AG08396 (cell line): ENCODE data around the gene DESI1.
"Not testable (repeated sequence)": the region's sequence is repeated elsewhere in the genome, so short reads cannot be mapped to it uniquely, and the experiment has no call there.

ENCODE experiments used
- DNase-seq: peaks from one replicate; pipeline ENCODE4 v3.0.0; 2012; ENCODE audit warnings: low spot score, mixed read lengths

The DESI1 gene

DNA sequence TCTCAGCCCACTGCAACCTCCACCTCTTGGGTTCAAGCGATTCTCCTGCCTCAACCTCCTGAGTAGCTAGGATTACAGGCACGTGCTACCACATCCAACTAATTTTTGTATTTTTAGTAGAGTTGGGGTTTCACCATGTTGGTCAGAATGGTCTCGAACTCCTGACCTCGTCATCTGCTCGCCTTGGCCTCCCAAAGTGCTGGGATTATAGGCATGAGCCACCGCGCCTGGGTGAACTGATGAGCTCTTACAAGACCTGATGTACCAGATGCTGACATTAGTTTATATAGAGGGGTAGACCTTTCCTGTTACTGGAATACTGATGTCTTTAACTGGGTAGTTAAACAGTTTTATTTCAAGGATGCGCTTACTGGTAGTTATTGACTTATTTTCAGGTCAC, 13.8 kb upstream of the DESI1 start:
- not testable (repeated sequence) for DNase-seq

DNA sequence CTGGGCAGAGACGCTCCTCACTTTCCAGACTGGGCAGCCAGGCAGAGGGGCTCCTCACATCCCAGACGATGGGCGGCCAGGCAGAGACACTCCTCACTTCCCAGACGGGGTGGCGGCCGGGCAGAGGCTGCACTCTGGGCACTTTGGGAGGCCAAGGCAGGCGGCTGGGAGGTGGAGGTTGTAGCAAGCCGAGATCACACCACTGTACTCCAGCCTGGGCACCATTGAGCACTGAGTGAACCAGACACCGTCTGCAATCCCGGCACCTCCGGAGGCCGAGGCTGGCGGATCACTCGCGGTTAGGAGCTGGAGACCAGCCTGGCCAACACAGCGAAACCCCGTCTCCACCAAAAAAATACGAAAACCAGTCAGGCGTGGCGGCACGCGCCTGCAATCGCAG, 10.8 kb upstream of the DESI1 start:
- not testable (repeated sequence) for DNase-seq

DNA sequence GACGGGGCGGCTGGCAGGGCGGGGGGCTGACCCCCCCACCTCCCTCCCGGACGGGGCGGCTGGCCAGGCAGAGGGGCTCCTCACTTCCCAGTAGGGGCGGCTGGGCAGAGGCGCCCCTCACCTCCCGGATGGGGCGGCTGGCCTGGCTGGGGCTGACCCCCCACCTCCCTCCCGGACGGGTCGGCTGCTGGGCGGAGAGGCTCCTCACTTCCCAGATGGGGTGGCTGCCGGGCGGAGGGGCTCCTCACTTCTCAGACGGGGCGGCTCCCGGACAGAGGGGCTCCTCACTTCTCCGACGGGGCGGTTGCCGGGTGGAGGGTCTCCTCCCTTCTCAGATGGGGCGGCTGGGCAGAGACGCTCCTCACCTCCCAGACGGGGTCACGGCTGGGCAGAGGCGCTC, 10.3 kb upstream of the DESI1 start:
- DNase-seq = not testable (repeated sequence)

- no peak for DNase-seq
These were observed 4.7 kb upstream of the DESI1 start for GRCh38 chr22:41625577-41625976.

DNA sequence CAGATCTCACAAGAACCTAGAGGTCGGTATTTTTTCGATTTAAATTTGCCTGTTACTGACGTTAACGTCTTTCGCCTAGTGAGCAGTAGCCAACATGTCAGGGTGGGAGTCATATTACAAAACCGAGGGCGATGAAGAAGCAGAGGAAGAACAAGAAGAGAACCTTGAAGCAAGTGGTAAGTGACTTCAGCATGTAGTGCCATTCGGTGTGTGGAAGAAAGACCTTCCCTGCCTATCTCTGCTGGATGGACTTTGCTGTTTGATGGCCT, 1.0 kb upstream of the DESI1 start:
- no peak for DNase-seq

DNA sequence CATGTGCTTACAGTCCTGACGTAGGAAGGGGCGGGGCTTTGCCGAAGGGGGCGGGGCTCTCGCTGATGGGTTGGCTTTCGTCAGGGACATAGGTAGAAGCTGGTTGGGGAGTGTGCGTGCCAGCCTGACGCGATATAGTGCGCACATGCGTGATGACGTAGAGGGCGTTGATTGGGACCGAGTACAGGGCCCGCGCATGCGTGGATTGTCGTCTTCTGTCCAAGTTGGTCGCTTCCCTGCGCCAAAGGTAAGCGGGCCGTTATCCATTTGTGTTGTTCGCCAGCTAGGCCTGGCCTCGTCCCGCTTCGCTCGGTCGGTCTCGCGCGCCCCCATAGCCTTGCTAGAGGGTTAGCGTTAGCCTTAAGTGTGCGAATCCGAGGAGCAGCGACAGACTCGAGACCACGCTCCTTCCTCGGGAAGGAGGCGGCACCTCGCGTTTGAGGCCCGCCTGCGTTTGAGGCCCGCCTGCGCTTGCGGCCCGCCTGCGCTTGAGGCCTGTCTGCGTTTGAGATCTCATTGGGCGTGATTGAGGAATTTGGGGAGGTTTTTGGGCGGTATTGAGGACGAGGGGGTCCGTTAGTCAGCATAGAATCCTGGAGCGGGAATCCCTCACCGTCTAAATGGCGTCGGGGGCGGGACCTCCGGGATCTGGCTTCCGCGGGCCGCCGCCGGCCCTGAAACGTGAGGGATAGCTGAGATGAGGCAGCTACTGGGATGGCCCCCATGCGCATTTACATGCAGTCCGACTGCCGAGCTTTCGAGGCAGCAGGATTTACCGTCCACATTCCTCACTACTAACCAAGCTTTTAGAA, 462 bp upstream of the DESI1 start, which contains the start of gene XRCC6:
XRCC6 (plus strand) TSS at position 197 of the 812 bp plus-strand sequence. CDS start 710 bp downstream, outside the sequence.
- DNase-seq = peak; percentile 100

- peak; percentile 20 for DNase-seq
These were observed 759 bp downstream of the DESI1 start for GRCh38 chr22:41619979-41620588.

- peak; percentile 15 for DNase-seq
These were observed 7.4 kb downstream of the DESI1 start for GRCh38 chr22:41613456-41613855.

DNA sequence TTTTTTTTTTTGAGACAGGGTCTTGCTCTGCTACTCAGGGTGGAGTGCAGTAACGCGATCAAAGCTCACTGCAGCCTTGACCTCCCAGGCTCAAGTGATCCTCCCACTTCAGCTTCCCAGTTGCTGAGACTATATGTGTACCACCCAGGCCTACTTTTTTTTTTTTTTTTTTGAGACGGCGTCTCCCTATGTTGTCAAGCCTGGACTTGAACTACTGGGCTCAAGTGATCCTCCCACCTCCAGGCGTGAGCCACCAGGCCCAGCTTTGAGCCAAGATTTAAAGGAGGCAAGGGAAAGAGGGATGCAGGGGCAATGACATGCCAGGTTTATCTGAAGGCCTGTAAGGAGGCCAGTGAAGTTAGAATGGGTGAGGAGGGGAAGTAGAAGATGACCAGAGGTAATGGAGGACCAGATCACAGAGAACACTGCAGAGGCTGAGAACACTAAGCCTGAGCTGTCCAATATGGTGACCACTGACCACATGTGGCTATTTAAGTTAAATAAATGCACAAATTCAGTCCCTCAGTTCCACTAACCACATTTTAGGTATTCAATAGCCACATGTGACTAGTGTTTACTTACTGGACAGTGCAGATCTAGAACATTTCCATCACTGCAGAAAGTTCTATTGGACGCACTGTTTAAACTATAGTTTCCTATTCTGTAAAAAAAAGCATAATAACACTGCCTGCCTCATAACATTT, 8.1 kb downstream of the DESI1 start:
- no peak for DNase-seq

DNA sequence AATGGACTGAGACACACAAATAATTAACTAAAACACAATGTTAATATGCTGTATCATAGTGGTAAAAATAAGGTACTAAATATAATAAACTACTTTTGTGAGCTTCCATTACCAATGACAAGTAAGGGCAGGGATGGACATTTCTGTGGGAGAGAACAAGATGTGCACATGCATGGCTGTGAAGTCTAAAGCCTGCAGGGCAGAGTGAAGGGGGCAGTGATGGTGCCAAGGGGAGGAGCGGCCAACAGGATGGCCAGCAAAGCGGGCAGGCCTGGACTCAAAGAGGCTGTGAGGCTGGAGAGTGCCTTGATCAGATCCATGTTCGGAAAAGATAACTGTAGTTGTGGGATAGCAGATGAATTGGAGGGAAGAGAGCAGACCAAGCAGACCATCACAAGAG, 12.5 kb downstream of the DESI1 start:
- no peak for DNase-seq

DNA sequence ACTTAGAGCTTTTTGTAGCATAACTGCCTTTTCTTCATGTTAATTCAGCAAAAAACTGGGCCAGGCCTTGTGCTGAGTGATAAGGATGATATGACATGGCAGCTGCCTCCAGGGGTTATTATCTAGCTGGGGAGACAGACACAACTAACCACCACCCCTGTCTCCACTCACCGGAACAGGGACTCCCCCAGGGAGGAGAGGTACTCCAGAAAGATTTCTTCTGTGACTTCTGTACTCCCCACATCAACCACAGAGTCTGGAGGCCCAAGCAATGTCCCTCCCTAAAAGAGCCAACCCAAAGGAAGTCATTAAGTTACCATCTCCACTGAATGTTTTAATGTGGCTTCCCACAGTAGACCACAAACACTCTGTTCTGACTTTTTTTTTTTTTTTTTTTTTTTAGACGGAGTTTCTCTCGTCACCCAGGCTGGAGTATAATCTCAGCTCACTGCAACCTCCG, 16.9 kb downstream of the DESI1 start:
- DNase-seq = no peak

- no peak for DNase-seq
These were observed 19.9 kb downstream of the DESI1 start for GRCh38 chr22:41600976-41601375.

- no peak for DNase-seq
These were observed 21.8 kb downstream of the DESI1 start for GRCh38 chr22:41598891-41599635.

DNA sequence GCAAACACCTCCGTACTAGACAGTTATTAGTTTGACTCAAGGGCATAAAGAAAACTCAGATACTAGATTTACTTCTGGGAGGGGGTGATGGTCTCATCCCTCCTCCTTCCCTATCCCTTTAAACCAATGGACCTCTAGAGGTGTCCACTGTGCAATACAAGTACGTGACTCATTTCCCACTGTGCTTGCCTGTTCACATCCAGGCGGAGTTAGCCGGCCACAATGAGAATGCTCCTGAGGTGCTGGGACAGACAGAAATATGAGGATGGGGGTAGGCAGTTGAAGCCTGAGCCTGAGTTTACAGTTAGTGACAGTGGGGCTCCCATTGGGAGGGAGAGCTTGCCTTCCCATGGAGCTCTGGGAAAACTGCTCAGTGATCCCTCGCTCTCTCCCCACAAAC, 22.8 kb downstream of the DESI1 start:
- peak; percentile 80 for DNase-seq

DNA sequence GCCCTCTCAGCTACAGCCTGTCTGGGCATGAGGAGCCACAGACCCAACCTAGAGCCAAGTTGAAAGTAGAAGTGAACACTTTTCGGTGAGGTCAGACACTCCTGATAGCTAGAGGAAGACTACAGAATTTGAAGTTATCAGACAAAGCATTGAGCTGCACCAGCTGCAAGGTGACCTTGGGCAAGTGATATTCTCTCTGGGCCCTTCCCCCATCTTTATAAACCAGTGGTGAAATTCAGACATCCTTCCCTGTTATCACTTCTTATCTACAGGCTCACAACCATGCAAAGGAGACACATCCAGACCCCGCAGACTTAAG, 23.2 kb downstream of the DESI1 start:
- DNase-seq = no peak

DNA sequence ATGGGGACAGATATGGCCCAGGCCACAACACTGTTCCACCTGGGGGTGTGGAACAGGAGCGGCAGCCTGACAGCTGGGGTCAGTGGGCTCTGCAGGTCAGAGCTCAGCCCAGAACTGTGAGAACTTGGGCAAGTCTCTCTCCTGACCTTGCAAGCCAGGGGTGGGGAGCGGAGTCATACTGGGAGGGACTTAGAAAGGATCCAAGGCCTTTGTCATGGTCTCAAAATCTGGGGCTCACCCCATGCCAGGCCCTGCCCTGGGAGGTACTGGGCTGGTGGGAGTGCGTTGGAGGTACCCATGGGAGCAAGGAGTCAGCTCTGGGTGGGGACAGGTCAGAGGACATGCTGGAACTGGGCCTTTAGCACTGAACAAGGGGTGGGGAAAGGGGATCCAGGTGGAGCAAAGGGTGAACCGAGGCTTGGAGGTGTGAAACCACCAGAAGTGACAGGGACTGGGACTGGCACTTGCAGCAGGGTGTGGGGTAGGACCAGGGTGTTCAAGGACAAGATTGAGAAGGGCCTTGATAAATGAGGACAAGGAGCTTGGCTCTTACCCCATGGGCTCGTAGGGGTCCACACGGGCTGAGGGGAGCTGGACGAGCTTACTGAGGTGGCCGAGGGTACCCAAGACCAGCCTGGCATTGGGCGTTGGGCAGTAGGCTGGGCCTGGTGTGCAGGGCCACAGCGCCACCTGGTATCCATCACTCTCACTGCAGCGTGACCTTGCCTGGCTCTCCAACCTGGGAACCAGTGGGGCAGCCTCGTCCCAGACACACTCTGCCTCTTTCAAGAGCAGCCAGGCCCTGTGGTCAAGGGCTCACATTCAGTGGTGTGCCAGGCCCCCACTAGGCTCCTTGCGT, 23.8 kb downstream of the DESI1 start:
- DNase-seq = peak; percentile 75

GRCh38 chr22:41595703-41596102, 25.1 kb downstream of the DESI1 start:
- DNase-seq = no peak

DNA sequence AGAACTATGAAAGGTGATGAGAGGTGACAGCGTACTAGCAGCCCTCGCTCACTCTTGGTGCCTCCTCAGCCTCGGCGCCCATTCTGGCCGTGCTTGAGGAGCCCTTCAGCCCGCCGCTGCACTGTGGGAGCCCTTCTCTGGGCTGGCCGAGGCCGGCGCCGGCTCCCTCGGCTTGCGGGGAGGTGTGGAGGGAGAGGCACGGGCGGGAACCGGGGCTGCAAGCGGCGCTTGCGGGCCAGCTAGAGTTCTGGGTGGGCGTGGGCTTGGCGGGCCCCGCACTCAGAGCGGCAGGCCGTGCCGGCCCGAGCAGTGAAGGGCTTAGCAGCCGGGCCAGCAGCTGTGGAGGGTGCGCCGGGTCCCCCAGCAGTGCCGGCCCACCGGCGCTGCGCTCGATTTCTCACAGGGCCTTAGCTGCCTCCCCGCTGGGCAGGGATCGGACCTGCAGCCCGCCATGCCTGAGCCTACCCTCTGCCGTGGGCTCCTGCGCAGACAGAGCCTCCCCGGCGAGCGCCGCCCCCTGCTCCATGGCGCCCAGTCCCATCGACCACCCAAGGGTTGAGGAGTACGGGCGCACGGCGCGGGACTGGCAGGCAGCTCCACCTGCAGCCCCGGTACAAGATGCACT, 27.4 kb downstream of the DESI1 start:
- not testable (repeated sequence) for DNase-seq

DNA sequence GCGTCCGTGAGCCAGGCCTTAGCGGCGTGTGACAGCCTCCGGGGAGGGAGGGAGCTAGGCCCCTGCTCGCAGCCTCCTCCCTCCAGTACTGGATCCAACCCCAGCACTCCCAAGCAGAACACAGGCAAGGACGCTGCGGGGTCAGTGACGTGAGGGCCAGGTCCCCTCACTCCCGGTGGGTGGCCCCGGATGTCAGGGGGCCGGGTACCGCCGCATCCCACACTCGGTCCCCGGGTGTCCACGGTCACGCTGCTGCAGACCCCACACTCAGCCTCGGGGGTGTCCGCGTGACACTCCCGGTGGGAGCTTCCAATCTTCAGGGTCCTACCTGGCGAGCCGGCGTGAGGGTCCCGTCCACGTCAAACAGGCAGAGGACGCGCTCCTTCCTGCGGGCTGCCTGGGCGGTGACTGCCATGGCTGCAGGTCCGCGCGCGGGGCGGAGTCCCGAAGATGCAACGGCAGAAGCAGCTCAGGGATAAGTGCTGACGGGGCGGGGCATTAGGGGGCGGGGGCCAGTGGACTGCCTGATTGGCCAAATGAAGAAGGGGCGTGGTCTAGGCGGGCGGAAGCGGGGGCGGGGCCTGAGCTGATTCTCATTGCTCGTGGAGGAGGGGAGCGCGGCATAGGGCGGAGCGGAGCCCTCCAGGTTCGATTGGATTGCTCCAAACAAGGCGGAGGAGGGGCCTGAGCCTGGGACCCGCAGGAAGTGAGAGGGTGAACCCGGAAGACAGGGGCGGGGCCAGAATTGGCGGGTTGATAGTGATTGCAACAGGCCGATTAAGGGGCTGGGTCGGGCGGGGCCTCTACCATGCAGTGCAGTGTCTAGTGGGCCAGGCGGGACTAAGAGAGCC, 31.2 kb downstream of the DESI1 start, which contains the start of gene PMM1:
PMM1 (minus strand) TSS at position 450 of the 851 bp plus-strand sequence; CDS start at position 415, 35 bp downstream.
- peak; percentile 99 for DNase-seq

DNA sequence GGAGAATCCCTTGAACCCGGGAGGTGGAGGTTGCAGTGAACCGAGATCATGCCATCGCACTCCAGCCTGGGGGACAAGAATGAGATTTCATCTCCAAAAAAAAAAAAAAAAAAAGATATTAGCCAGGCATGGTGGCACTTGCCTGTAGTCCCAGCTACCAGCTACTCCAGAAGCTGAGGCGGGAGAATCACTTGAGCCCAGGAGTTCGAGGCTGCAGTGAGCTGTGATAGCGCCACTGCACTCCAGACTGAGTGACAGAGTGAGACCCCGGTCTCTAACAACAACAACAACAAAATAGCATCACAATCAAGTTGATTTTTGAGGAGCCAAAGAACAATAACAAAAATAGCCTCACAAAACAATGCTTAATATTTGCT, 33.5 kb downstream of the DESI1 start:
- DNase-seq = no peak
